HepG2 (cell line): Measurements from ENCODE around the gene WWP2. TPM values are rescaled to one million over a fixed set of nuclear protein-coding genes. Genes with fewer than 3 reads are reported as not detected.
A peak's percentile ranks its signal among the peaks of the same experiment; 100 is the strongest.

Experiments
- HBP1 ChIP-seq: IDR thresholded peaks from 2 replicates; pipeline ENCODE4 v1.6.1; 2016; ENCODE audit warnings: low read depth, control low read depth
- HIVEP1 ChIP-seq: sonication (generic); formaldehyde crosslinking; IDR thresholded peaks from 2 replicates; pipeline ENCODE4 v1.4.0; 2020; ENCODE audit warnings: mild to moderate bottlenecking, missing genetic modification reagents
- KAT7 ChIP-seq: IDR thresholded peaks from 2 replicates; pipeline ENCODE4 v1.6.1; 2018; ENCODE audit warnings: borderline replicate concordance, missing compliant biosample characterization
- MAX ChIP-seq: IDR thresholded peaks from 2 replicates; pipeline ENCODE4 v1.6.1; 2012; ENCODE audit warnings: inconsistent platforms
- SRSF4 ChIP-seq: fragments of 200-400 bp; formaldehyde crosslinking; IDR thresholded peaks from one replicate; pipeline ENCODE4 v1.6.1; 2018; ENCODE audit warnings: mild to moderate bottlenecking, low read depth, low read length, moderate library complexity; ENCODE audit not compliant: poor library complexity, severe bottlenecking
- SSRP1 ChIP-seq: IDR thresholded peaks from 2 replicates; pipeline ENCODE4 v1.6.1; 2016; ENCODE audit warnings: control low read depth
- ZBTB39 ChIP-seq: sonication (generic); formaldehyde crosslinking; IDR thresholded peaks from 2 replicates; pipeline ENCODE4 v1.5.0; 2020; ENCODE audit warnings: missing genetic modification reagents
- ZFP1 ChIP-seq: IDR thresholded peaks from 2 replicates; pipeline ENCODE4 v1.6.1; 2016
- ZNF138 ChIP-seq: sonication (generic); formaldehyde crosslinking; IDR thresholded peaks from 2 replicates; pipeline ENCODE4 v1.5.0; 2020; ENCODE audit warnings: mild to moderate bottlenecking, low read depth, missing genetic modification reagents
- ZNF281 ChIP-seq: sonication (generic); formaldehyde crosslinking; IDR thresholded peaks from 2 replicates; pipeline ENCODE4 v1.4.0; 2020; ENCODE audit warnings: missing genetic modification reagents, borderline replicate concordance
- ZNF407 ChIP-seq: sonication (generic); formaldehyde crosslinking; IDR thresholded peaks from one replicate; pipeline ENCODE4 v1.5.1; 2020; ENCODE audit warnings: mild to moderate bottlenecking, missing genetic modification reagents; ENCODE audit errors: not compliant biosample characterization
- ZNF83 ChIP-seq: sonication (generic); formaldehyde crosslinking; IDR thresholded peaks from 2 replicates; pipeline ENCODE4 v1.4.0; 2020; ENCODE audit warnings: missing genetic modification reagents, mild to moderate bottlenecking, borderline replicate concordance
- polyA plus RNA-seq, 8 experiments: library from polyadenylated mRNA; depleted of rRNA in 3 of 8; stranded (reverse) in 7 of 8; unstranded in 1 of 8; fragments of >200 nt; fragmentation: Illumina TruSeq in 4 of 8; extraction: Trizol in 4 of 8; gene quantifications; 2 replicates each; pipeline versions ENCODE4 v1.2.1 to v1.2.3, GENCODE V29; 2011 to 2016; ENCODE audit warnings: low read depth in 4 of 8, missing spikeins in 1 of 8, mixed read lengths in 1 of 8; ENCODE audit not compliant: insufficient read depth in 1 of 8
- total RNA-seq, 5 experiments: library from RNA; depleted of rRNA; stranded (reverse); fragments of >200 nt; fragmentation: Illumina TruSeq; extraction: Trizol; gene quantifications; 2 replicates each; pipeline ENCODE4 v1.2.3, GENCODE V29; 2016; ENCODE audit warnings: low read depth in 1 of 5

WWP2 gene
- total and polyA plus RNA-seq, 2 of the 13 experiments (the other 11 are each of a cell fraction or from before 2014, with no cell fraction given): 11.4 to 28.2 TPM

- TF ChIP-seq ZNF281 (CRISPR knock-in tag): peak; percentile 25; the same call in 1 of the 2 replicates
- peak; percentile 53; the same call in 1 of the 2 replicates for TF ChIP-seq ZNF83 (CRISPR knock-in tag)
- TF ChIP-seq ZFP1 (CRISPR knock-in tag): 0 out of 2 replicates have a peak, but pooled peaks have one; percentile 62
- TF ChIP-seq HIVEP1 (CRISPR knock-in tag): no peak
- no peak for TF ChIP-seq ZNF407
- TF ChIP-seq KAT7 (CRISPR knock-in tag): 0 out of 2 replicates have a peak, but pooled peaks have one; percentile 77
- TF ChIP-seq MAX: peak; percentile 74
- no peak for TF ChIP-seq ZNF138 (CRISPR knock-in tag)
- 0 out of 2 replicates have a peak, but pooled peaks have one; percentile 59 for TF ChIP-seq ZBTB39
- TF ChIP-seq SSRP1: no peak
- TF ChIP-seq SRSF4: no peak
- peak; percentile 49; the same call in 1 of the 2 replicates for TF ChIP-seq HBP1 (CRISPR knock-in tag)
Measured at GRCh38 chr16:69822174-69822935, 60.2 kb downstream of the WWP2 start (continued).
